IPS-11a (cell line): ENCODE results near the gene SGO2.
"Not testable (repeated sequence)": the region's sequence is repeated elsewhere in the genome, so short reads cannot be mapped to it uniquely, and the experiment has no call there.

ENCODE experiments used
- H3K4me3 ChIP-seq: one replicate; pipeline ENCODE4 v1.5.1; 2013; ENCODE audit warnings: low read depth, low read length, control low read depth

Gene SGO2

GRCh38 chr2:200523604-200524003 lies 2.4 kb upstream of the SGO2 start:
- H3K4me3 ChIP-seq, result no peak overlapping the region

- H3K4me3 ChIP-seq, result no peak overlapping the region
Measured at GRCh38 chr2:200525066-200525465, 941 bp upstream of the SGO2 start.

- H3K4me3 ChIP-seq, result peak overlapping the region; percentile 77
Measured at GRCh38 chr2:200525551-200525881, 491 bp upstream of the SGO2 start.

- H3K4me3 ChIP-seq, result no peak overlapping the region
Measured at GRCh38 chr2:200528228-200528627, 2.2 kb downstream of the SGO2 start.

- no peak overlapping the region for H3K4me3 ChIP-seq
Measured at GRCh38 chr2:200533754-200534153, 7.7 kb downstream of the SGO2 start.

GRCh38 chr2:200534572-200534971 lies 8.6 kb downstream of the SGO2 start:
- no peak overlapping the region for H3K4me3 ChIP-seq

- no peak overlapping the region for H3K4me3 ChIP-seq
Measured at GRCh38 chr2:200538139-200538538, 12.1 kb downstream of the SGO2 start.

GRCh38 chr2:200540793-200541192 lies 14.8 kb downstream of the SGO2 start:
- no peak overlapping the region for H3K4me3 ChIP-seq

GRCh38 chr2:200566596-200566995 lies 40.6 kb downstream of the SGO2 start:
- H3K4me3 ChIP-seq, result not testable (repeated sequence)

GRCh38 chr2:200567932-200568331 lies 41.9 kb downstream of the SGO2 start:
- H3K4me3 ChIP-seq, result no peak overlapping the region

- H3K4me3 ChIP-seq, result no peak overlapping the region
Measured at GRCh38 chr2:200575957-200576356, 50.0 kb downstream of the SGO2 start.

GRCh38 chr2:200577027-200577426 lies 51.0 kb downstream of the SGO2 start:
- no peak overlapping the region for H3K4me3 ChIP-seq

- no peak overlapping the region for H3K4me3 ChIP-seq
Measured at GRCh38 chr2:200578778-200579177, 52.8 kb downstream of the SGO2 start.

- H3K4me3 ChIP-seq, result no peak overlapping the region
Measured at GRCh38 chr2:200584639-200585038, 58.6 kb downstream of the SGO2 start.

- peak overlapping the region; percentile 53 for H3K4me3 ChIP-seq
Measured at GRCh38 chr2:200585340-200585729, 59.3 kb downstream of the SGO2 start.

GRCh38 chr2:200585730-200586643 lies 60.0 kb downstream of the SGO2 start, which contains the start of gene AOX1:
Gene AOX1 (plus strand): TSS chr2:200586014. CDS start chr2:200586109, 95 bp downstream.
- peak within 1 kb of the TSS; percentile 53 for H3K4me3 ChIP-seq

GRCh38 chr2:200586644-200586975 lies 60.6 kb downstream of the SGO2 start:
- peak overlapping the region; percentile 53 for H3K4me3 ChIP-seq

- no peak overlapping the region for H3K4me3 ChIP-seq
Measured at GRCh38 chr2:200587007-200587616, 61.1 kb downstream of the SGO2 start.

- H3K4me3 ChIP-seq, result no peak overlapping the region
Measured at GRCh38 chr2:200588076-200588678, 62.2 kb downstream of the SGO2 start.

- no peak overlapping the region for H3K4me3 ChIP-seq
Measured at GRCh38 chr2:200590090-200590489, 64.1 kb downstream of the SGO2 start.

GRCh38 chr2:200591308-200591707 lies 65.3 kb downstream of the SGO2 start:
- H3K4me3 ChIP-seq, result no peak overlapping the region
